ENCODE data around the gene RBBP8NL.

RBBP8NL gene

DNA sequence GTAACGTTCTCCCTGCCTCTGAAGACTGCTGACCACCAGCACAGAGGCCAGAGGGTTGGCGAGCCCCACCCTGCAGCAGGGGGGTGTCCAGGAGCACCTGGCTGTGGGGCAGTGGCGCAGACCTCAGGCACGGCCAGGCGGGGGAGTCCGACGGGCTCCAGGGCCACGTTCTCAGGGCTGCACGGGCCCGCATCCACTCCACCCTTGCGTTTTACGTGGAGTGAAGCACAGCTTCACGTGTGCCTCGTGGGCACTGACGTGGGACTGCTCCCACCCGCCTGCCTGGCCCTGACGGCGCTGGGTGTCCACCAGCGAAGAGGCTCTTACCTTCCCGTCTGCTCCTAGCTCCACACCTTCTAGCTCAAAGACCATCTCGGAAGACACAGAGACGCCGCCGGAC, 33.5 kb downstream of the RBBP8NL start:
- no peak for DNase-seq (ENCODE audit: low spot score)
- in situ Hi-C loops (cut with MboI; ENCODE audit: low sequenced_read_pairs, unreplicated experiment) = no loop called here
- TF ChIP-seq, protein P1, sequence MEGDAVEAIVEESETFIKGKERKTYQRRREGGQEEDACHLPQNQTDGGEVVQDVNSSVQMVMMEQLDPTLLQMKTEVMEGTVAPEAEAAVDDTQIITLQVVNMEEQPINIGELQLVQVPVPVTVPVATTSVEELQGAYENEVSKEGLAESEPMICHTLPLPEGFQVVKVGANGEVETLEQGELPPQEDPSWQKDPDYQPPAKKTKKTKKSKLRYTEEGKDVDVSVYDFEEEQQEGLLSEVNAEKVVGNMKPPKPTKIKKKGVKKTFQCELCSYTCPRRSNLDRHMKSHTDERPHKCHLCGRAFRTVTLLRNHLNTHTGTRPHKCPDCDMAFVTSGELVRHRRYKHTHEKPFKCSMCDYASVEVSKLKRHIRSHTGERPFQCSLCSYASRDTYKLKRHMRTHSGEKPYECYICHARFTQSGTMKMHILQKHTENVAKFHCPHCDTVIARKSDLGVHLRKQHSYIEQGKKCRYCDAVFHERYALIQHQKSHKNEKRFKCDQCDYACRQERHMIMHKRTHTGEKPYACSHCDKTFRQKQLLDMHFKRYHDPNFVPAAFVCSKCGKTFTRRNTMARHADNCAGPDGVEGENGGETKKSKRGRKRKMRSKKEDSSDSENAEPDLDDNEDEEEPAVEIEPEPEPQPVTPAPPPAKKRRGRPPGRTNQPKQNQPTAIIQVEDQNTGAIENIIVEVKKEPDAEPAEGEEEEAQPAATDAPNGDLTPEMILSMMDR (IDR thresholded peaks at IDR 0.05; ENCODE audit: borderline replicate concordance, control extremely low read depth, extremely low read depth, insufficient read depth, missing control alignments) = no peak

DNA sequence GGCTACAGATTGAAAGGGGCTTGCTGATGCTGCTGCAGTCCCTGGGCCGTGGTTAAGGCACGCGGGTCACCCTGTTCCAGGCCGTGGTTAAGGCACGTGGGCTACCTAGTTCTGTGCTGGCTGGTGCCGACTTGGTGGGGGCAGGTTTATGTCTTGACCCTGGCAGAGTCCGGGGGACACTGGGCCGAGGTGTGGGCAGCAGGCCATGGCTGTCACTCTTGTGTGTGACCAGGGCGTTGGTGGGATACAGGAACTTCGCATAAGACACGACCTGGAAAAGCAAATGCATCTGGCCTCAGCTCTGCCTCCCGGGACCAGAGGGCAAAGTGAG, 34.0 kb downstream of the RBBP8NL start:
- in situ Hi-C loops (cut with MboI; ENCODE audit: low sequenced_read_pairs, unreplicated experiment) = no loop called here
- TF ChIP-seq, protein P1 (IDR thresholded peaks at IDR 0.05; ENCODE audit: borderline replicate concordance, control extremely low read depth, extremely low read depth, insufficient read depth, missing control alignments) = no peak
- DNase-seq (ENCODE audit: low spot score) = no peak

DNA sequence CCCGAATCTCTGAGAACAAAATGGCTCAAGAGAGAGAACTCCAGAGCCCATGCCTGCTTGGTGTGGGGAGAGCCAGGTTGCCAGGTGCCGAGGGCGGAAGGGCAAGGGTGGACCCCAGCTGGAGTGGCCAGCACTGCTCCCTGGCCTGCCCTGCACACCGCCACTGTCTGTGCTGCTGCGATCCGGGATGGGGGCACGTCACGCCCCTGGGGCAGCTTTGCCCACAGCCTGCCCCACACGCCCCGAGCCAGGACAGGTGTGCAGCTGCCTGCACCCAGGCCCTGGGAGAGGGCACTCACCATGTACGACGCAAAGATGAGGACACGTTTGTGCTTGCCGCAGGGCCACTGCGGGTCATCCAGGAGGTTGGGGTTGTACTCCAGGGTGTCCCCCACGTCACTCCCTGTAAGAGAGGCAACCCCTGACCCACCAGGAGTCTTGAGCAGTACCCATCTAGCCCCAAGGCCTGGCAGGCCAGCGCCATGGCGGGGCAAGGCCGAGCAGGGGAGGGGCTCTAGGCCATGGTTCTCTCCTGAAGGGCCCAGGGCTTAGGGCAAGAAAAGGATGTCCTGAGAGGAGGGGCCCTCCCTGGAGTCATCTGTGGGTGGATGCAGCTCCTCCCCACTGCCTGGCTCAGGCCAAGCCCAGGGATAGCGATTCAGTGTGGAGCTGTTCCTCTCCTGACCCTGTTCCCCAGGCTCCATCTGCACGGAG, 34.6 kb downstream of the RBBP8NL start:
- DNase-seq (ENCODE audit: low spot score) = no peak
- TF ChIP-seq, protein P1 (IDR thresholded peaks at IDR 0.05; ENCODE audit: borderline replicate concordance, control extremely low read depth, extremely low read depth, insufficient read depth, missing control alignments) = no peak
- in situ Hi-C loops (cut with MboI; ENCODE audit: low sequenced_read_pairs, unreplicated experiment) = no loop called here

DNA sequence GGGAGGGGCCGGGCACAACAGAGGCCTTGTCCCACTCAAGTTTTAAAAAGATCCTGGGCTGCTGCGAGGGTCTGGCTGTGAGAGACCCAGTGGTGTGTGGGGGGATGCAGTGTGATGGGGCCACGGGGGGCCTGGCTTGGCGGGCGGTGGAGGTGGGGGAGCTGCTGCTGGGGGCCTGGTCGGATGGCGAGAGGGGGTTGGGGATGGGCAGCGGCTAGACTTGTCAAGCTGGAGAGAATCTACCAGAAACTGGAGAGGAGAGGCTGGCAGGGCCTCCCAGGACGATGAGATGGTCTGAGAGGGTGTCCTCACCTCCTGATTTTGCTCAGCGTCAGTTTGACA, 35.3 kb downstream of the RBBP8NL start:
- in situ Hi-C loops (cut with MboI; ENCODE audit: low sequenced_read_pairs, unreplicated experiment) = no loop called here
- DNase-seq (ENCODE audit: low spot score) = no peak
- TF ChIP-seq, protein P1 (IDR thresholded peaks at IDR 0.05; ENCODE audit: borderline replicate concordance, control extremely low read depth, extremely low read depth, insufficient read depth, missing control alignments) = no peak

DNA sequence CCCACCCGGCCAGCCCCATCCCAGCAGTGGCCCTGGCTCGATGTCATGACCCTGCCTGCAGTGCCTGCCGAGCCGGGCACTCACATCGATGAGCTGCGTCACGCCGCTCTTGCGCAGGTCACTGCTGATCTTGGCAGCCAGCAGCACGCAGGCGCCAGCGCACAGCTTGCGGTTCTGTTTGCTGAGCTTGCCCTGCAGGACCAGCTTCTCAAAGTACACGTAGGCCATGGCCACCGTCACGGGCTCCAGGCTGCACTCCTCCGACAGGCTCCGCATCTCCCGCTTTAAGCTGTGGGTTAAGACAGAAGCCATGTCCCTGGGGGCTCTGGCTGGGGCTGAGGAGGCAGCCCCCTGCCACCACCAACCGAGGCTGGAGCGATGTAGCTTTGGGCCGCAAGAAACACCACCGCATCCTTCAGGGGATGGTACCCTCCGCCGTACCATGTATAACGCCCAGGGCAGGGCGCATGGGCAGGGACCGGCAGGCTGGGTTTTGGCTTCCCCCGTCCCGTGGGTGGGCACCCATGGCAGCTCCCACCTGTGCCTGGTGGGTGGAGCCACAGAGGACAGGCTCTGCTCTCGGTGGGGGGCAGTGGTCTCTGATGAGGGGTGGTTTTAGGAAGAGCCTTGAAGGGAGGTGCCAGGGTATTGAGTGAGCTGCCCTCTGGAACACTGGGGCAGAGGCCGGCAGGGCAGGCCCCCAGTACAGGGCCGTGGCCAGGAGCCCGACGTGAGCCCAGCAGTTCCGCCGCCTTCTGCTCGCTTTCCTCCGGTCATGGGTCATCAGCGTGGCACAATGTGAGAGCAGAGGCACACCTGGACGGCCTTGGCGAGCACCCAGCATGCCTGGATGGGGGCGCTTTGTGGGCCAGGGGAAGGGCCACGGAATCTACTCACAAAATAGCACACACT, 35.9 kb downstream of the RBBP8NL start:
- DNase-seq (ENCODE audit: low spot score) = no peak
- TF ChIP-seq, protein P1 (IDR thresholded peaks at IDR 0.05; ENCODE audit: borderline replicate concordance, control extremely low read depth, extremely low read depth, insufficient read depth, missing control alignments) = no peak
- in situ Hi-C loops (cut with MboI; ENCODE audit: low sequenced_read_pairs, unreplicated experiment) = no loop called here

DNA sequence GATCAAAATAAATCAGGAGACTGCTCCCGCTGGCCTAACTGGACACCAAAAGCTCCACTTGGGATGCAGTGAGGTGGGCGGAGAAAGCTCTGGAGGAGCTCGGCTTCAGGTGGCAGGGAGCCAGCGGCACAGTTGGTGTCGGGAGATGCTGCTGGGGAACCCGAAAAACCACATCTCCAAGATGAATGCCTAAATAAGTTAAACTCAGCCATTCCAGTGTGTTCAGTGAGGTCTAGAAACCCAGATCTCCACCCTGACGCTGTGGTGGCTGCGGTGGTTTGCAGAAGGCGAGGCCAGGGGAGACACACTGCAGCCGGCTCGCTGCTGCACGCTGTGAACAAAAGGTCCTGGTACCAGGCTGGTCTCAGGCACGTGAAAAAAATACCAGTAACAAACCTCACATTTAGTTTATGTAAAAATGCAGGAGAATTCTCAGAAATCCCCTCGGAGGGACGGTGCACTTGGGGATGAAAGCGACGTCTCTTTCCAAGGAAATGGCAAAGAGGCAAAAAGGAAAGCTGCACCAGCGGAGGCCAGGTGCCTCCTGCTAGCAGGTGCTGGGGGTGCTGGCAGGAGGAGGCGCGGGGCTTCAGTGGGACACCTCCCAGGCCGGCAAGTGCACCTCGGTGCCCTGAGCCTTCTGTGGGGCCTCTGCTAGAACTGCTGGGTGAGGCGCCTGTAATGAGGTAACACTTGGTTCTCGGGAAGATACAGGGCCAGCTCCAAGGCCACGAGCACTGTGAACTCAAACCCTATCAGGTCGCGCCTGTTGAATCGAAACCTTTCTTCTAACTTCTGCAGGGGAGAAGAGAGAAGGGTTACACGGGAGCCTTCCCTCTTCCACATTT, 36.8 kb downstream of the RBBP8NL start:
- TF ChIP-seq, protein P1 (IDR thresholded peaks at IDR 0.05; ENCODE audit: borderline replicate concordance, control extremely low read depth, extremely low read depth, insufficient read depth, missing control alignments) = no peak
- in situ Hi-C loops (cut with MboI; ENCODE audit: low sequenced_read_pairs, unreplicated experiment) = no loop called here
- DNase-seq (ENCODE audit: low spot score) = no peak
